ENCODE data around the gene ZBED1.

The ZBED1 gene

DNA sequence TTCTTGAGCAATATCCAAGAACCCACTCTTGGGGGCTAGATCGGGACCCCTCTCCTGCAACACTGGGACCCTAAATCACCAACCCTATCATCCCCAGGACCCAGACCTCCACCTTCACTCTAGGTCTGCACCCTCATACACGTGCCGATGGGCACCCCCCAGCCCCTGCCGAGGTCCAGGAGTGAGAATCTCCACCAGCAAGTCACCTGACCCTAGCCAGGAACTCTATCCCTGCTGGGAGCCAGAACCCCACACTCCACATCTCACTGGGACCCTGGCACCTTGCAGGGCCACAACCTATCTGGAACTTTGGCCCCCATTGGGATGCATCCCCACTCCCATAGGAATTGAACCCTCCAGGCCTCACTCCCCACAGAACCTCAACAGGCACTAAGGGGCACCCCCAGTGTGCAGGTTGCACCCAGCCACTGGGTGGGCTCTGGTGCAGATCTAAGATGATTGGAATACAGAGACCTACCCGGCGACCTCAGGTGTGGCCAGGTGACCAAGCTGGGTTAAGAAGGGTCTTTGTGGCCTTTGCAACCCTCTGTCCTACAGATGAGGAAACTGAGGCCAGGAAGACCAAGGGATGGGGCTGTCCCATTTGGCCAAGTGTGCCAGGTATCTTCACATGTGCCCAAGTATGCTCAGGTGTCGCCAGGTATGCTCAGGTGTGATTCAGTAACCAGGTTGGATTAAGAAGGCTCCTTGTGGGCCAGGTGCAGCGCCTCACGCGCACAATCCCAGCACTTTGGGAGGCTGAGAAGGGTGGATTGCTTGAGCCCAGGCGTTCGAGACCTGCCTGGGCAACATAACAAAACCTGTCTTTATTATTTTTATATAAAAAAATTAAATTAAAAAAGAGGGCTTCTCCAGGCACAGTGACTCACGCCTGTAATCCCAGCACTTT, 3.1 kb upstream of the ZBED1 start:
- no peak overlapping the region for H3K9ac ChIP-seq (ENCODE audit: low read depth, low read length)
- H3K36me3 ChIP-seq (ENCODE audit: control insufficient read depth, insufficient read depth, low read length), result no peaks in the 10 kb centered on the region
- no peaks in the 10 kb centered on the region for H3K9me3 ChIP-seq (ENCODE audit: control insufficient read depth, insufficient read depth, low read length)
- H3K4me3 ChIP-seq (ENCODE audit: low read depth, low read length), result no peak overlapping the region
- H3K27me3 ChIP-seq (ENCODE audit: control insufficient read depth, insufficient read depth, low read length), result no peaks in the 10 kb centered on the region
- peaks cover 5% of the 10 kb centered on the region for H3K4me1 ChIP-seq (ENCODE audit: control insufficient read depth, insufficient read depth, low read length)
- H3K27ac ChIP-seq (ENCODE audit: low read depth, low read length), result no peak overlapping the region

DNA sequence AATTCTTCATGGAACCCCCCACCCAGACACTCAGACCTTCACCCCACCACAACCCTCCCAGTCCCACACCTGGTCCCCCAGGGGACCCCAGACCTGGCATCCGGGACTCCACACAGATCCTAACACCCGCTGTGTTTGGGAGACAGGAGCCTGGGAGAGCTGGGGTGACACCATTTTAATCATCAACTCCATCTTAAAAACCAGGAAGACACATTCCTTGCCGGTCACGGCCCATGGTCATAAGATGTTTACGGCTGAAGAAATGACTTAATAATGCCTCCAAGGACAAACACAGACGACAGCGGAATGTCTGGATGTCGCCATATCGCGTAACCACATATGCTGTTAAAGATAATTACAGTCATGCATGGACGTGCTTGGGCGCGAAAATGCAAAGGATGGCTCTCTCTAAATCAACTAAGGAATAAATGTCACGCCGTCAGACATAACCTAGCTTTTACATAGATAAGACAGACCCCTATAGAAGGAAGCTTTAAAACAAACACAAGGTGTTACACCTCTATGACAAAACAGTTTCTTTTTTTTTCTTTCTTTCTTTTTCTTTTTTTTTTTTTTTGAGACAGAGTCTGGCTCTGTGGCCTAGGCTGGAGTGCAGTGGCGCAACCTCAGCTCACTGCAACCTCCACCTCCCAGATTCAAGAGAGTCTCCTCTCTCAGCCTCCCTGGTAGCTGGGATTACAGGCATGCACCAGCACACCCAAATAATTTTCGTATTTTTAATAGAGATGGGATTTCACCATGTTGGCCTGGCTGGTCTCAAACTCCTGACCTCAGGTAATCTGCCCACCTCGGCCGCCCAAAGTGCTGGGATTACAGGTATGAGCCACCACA, 2.1 kb upstream of the ZBED1 start:
- Histone ChIP-seq H3K4me1 (ENCODE audit: control insufficient read depth, insufficient read depth, low read length) (peaks cover 14% of the 10 kb centered on the region), H3K27ac (ENCODE audit: low read depth, low read length) (no peak overlapping the region), H3K4me3 (ENCODE audit: low read depth, low read length) (no peak overlapping the region)

DNA sequence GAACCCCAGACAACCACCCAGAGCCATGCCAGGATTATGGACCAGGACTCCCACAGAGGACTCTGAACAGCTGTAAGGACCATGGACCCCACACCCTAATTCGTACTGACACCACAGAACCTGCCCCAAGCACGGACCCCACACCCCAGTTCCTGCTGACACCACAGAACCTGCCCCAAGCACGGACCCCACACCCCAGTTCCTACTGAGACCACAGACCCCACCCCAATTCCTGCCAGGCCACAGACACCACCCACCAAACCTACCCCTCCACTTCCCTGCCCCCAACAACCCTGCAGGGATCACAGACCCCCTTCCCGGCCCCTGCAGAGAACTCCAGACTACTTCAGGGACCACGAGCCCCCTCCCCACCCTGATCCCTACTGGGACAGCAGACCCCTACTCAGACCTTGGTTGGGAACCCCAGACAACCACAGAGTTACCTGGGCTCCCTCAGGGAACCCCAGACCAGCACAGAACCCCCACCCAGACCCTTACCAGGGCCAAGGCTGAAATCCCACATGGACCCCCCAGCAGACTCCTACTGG, 1.4 kb upstream of the ZBED1 start:
- Histone ChIP-seq H3K9ac (ENCODE audit: low read depth, low read length) (no peak overlapping the region), H3K4me1 (ENCODE audit: control insufficient read depth, insufficient read depth, low read length) (peaks cover 21% of the 10 kb centered on the region), H3K9me3 (ENCODE audit: control insufficient read depth, insufficient read depth, low read length) (no peaks in the 10 kb centered on the region), H3K27ac (ENCODE audit: low read depth, low read length) (no peak overlapping the region), H3K27me3 (ENCODE audit: control insufficient read depth, insufficient read depth, low read length) (no peaks in the 10 kb centered on the region), H3K4me3 (ENCODE audit: low read depth, low read length) (no peak overlapping the region), H3K36me3 (ENCODE audit: control insufficient read depth, insufficient read depth, low read length) (peaks cover 12% of the 10 kb centered on the region)

More for the DNA sequence above, 2.1 kb upstream of the ZBED1 start:
- Histone ChIP-seq H3K9ac (ENCODE audit: low read depth, low read length) (no peak overlapping the region), H3K36me3 (ENCODE audit: control insufficient read depth, insufficient read depth, low read length) (peaks cover 5% of the 10 kb centered on the region), H3K27me3 (ENCODE audit: control insufficient read depth, insufficient read depth, low read length) (no peaks in the 10 kb centered on the region), H3K9me3 (ENCODE audit: control insufficient read depth, insufficient read depth, low read length) (no peaks in the 10 kb centered on the region)

DNA sequence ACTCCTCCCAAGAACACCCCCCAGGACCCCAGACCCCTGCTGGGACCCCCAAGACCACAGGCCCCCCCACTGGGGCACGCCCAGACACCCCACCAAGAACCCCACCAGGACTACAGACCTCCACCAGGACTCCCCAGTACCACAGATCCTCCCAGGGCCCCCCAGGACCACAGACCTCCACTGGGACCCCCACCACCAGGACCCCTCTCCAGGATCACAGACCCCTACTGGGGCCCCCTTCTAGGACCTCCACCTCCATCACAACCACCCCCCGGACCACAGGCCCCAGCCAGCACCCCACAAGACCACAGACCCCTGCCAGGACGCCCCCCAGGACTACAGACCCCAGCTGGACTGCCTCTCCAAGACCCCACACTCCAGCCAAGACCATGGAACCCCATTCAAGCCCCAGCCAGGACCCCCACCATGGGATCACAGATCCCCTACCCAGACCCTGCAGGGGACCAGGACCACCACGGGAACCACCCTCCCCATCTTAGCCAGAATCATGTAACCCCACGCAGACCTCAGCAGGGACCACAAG, 855 bp upstream of the ZBED1 start:
- no peak overlapping the region for H3K4me3 ChIP-seq (ENCODE audit: low read depth, low read length)
- H3K9ac ChIP-seq (ENCODE audit: low read depth, low read length), result no peak overlapping the region
- no peaks in the 10 kb centered on the region for H3K27me3 ChIP-seq (ENCODE audit: control insufficient read depth, insufficient read depth, low read length)

DNA sequence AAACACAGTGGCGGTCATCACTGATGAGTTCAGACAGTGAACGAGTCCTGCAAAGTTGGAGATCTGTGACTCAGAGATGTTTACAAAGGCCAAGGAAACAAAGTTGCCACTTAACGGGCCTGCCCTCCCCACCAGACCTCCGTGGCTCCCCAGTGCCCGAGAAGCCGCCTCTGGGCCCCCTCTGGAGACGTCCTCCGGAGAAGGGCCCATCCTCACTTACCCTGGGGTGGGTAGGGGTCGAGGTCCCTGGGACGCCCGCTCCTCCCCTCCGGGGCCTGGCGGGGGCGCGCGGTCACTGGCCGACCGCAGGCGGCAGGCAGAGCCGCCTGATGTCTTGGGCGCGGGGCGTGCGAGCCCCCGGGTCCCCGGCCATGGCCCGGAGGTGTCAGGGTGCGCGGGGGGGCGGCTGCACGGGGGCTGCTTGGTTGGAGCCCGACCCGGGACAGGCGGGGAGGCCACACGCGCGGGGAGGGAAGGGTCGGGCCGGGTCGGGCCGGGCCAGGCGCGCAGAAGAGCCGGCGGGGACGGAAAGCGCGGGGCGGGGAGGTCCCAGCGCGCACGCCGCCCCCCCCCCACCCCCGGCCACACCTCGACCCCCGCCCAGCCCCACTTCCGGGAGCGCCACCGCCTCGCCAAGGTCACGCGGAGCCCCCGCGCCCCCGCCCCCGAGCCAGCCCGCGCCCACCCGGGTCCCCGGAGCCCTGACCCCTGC, 529 bp downstream of the ZBED1 start:
- no peaks in the 10 kb centered on the region for H3K9me3 ChIP-seq (ENCODE audit: control insufficient read depth, insufficient read depth, low read length)
- peak overlapping the region; percentile 94 for H3K27ac ChIP-seq (ENCODE audit: low read depth, low read length)
- no peaks in the 10 kb centered on the region for H3K27me3 ChIP-seq (ENCODE audit: control insufficient read depth, insufficient read depth, low read length)
- H3K36me3 ChIP-seq (ENCODE audit: control insufficient read depth, insufficient read depth, low read length), result peaks cover 28% of the 10 kb centered on the region
- peak overlapping the region; percentile 79 for H3K9ac ChIP-seq (ENCODE audit: low read depth, low read length)
- H3K4me3 ChIP-seq (ENCODE audit: low read depth, low read length), result peak overlapping the region; percentile 85
- H3K4me1 ChIP-seq (ENCODE audit: control insufficient read depth, insufficient read depth, low read length), result peaks cover 29% of the 10 kb centered on the region

More for the DNA sequence above, 855 bp upstream of the ZBED1 start:
- Histone ChIP-seq H3K4me1 (ENCODE audit: control insufficient read depth, insufficient read depth, low read length) (peaks cover 22% of the 10 kb centered on the region), H3K36me3 (ENCODE audit: control insufficient read depth, insufficient read depth, low read length) (peaks cover 16% of the 10 kb centered on the region), H3K27ac (ENCODE audit: low read depth, low read length) (no peak overlapping the region), H3K9me3 (ENCODE audit: control insufficient read depth, insufficient read depth, low read length) (no peaks in the 10 kb centered on the region)

DNA sequence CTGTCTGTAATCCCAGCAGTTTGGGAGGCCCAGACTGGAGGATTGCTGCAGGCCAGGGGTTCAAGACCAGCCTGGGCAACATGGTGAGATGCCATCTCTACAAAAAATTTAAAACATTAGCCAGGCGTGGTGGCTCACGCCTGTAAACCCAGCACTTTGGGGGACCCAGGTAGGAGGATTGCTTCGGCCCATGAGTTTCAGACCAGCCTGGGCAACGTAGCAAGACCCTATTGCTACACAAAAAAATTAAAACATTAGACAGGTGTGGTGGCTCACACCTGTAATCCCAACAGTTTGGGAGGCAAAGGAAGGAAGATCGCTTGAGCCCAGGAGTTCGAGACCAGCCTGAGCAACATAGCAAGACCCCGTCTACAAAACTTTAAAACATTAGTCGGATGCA, 1.3 kb downstream of the ZBED1 start:
- Histone ChIP-seq H3K27me3 (ENCODE audit: control insufficient read depth, insufficient read depth, low read length) (no peaks in the 10 kb centered on the region), H3K27ac (ENCODE audit: low read depth, low read length) (peak overlapping the region; percentile 94), H3K4me3 (ENCODE audit: low read depth, low read length) (peak overlapping the region; percentile 85), H3K9ac (ENCODE audit: low read depth, low read length) (peak overlapping the region; percentile 79), H3K36me3 (ENCODE audit: control insufficient read depth, insufficient read depth, low read length) (peaks cover 29% of the 10 kb centered on the region), H3K4me1 (ENCODE audit: control insufficient read depth, insufficient read depth, low read length) (peaks cover 29% of the 10 kb centered on the region), H3K9me3 (ENCODE audit: control insufficient read depth, insufficient read depth, low read length) (no peaks in the 10 kb centered on the region)

DNA sequence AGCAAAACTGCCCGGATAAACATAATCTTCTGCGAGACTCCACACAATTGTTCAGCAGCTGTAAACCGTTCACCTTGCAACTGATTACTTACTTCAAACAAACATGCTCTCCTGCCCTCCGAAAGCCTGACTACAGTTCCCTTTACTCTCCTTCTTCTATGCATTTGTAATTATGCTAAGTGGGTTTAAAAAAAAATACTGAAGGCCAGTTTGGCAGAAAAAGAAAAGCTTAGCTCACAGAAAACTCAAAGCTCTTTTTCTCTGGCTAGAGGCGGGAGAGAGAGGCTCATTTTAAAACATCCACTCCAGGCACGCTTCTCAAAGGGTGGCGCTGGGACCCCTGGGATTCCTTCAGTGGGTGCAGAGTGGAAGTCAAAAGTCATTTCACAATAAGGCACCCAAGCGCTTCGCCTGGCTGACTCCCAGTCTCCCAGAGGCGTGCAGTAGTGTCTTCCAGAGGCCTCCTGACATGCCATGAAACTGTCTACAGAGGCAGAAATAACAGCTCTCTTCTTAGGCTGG, 1.9 kb downstream of the ZBED1 start:
- Histone ChIP-seq H3K4me3 (ENCODE audit: low read depth, low read length) (peak overlapping the region; percentile 85), H3K36me3 (ENCODE audit: control insufficient read depth, insufficient read depth, low read length) (peaks cover 31% of the 10 kb centered on the region), H3K9me3 (ENCODE audit: control insufficient read depth, insufficient read depth, low read length) (no peaks in the 10 kb centered on the region), H3K4me1 (ENCODE audit: control insufficient read depth, insufficient read depth, low read length) (peaks cover 29% of the 10 kb centered on the region), H3K9ac (ENCODE audit: low read depth, low read length) (peak overlapping the region; percentile 39), H3K27ac (ENCODE audit: low read depth, low read length) (peak overlapping the region; percentile 94), H3K27me3 (ENCODE audit: control insufficient read depth, insufficient read depth, low read length) (no peaks in the 10 kb centered on the region)

DNA sequence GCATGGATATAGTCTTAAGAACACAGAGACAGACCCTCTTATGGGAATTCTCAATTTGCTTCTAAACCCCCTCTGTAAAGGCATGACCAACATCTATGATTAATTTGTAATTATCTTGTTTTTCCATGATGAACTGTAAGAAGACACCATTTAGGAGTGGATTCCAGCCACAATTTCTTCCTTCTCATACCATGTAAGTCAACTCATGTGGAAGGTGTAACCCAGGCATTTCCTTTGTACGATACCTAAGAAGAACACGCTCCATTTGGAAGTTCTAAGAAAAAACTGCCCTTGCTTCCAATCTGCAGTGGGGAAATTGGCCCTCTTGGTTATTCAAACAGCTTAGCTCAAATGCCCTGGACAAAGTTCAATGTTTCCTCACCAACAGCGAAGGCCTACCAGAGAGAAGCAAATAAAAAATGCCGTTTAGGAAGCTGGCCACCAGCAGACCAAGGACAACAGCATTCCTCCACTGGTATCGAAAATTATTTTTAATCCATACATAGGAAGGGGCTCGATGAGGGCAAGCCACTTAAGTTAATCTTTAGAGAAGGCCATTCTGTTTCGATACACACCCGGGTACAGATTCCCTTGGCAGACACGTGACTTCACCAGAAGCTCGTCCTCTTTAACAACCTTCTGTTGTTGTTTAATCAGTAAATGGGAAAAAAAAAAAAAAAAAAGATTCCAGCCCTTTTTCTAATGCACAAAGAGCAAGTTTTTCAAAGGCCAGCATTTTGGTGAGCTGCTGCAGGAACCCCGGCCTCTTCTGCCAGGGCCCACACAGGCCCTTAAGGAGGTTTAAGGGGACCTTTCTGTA, 2.6 kb downstream of the ZBED1 start:
- Histone ChIP-seq H3K4me3 (ENCODE audit: low read depth, low read length) (peak overlapping the region; percentile 85), H3K27me3 (ENCODE audit: control insufficient read depth, insufficient read depth, low read length) (no peaks in the 10 kb centered on the region), H3K9ac (ENCODE audit: low read depth, low read length) (peak overlapping the region; percentile 39), H3K4me1 (ENCODE audit: control insufficient read depth, insufficient read depth, low read length) (peaks cover 29% of the 10 kb centered on the region), H3K27ac (ENCODE audit: low read depth, low read length) (peak overlapping the region; percentile 94), H3K9me3 (ENCODE audit: control insufficient read depth, insufficient read depth, low read length) (no peaks in the 10 kb centered on the region), H3K36me3 (ENCODE audit: control insufficient read depth, insufficient read depth, low read length) (peaks cover 31% of the 10 kb centered on the region)

DNA sequence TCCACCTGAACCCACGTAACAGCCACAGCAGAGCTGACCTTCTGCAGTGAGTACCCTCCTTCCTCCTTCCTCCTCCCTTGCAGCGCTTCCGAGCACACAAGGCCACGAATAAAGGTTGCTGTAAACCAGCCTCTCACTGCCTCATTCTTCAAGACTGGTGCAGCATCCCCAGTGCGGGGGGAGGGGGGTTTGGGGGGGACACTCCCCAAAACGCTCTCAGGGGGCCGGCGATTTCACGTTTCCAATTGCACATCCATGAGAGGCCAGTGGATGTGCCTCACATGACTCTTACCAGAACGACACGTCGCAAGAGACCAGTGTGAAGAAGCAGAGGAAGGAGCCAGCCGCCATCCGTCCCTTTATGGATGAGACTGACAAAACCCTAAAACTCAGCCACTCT, 5.2 kb downstream of the ZBED1 start:
- H3K9ac ChIP-seq (ENCODE audit: low read depth, low read length), result no peak overlapping the region
- no peaks in the 10 kb centered on the region for H3K9me3 ChIP-seq (ENCODE audit: control insufficient read depth, insufficient read depth, low read length)
- no peaks in the 10 kb centered on the region for H3K27me3 ChIP-seq (ENCODE audit: control insufficient read depth, insufficient read depth, low read length)
- no peak overlapping the region for H3K4me3 ChIP-seq (ENCODE audit: low read depth, low read length)
- H3K27ac ChIP-seq (ENCODE audit: low read depth, low read length), result no peak overlapping the region
- H3K4me1 ChIP-seq (ENCODE audit: control insufficient read depth, insufficient read depth, low read length), result peaks cover 29% of the 10 kb centered on the region
- H3K36me3 ChIP-seq (ENCODE audit: control insufficient read depth, insufficient read depth, low read length), result peaks cover 44% of the 10 kb centered on the region

Measured in HUES48 (cell line).